A549 (cell line): ENCODE measurements around the gene CNTNAP2. TPM values are rescaled to one million over a fixed set of nuclear protein-coding genes. Genes with fewer than 3 reads are reported as not detected.

Experiments
- ATAC-seq, 2 experiments: fragments of 200-7000 bp in 1 of 2; fragments of >200 bp in 1 of 2; cut with Nextera tagmentation in 1 of 2; cut with Tn5 transposase in 1 of 2; 3 replicates each; pipeline versions ENCODE4 v1.8.0 to v1.9.1; 2018 to 2020; ENCODE audit warnings: mild to moderate bottlenecking in 1 of 2, moderate library complexity in 1 of 2
- CTCF ChIA-PET: fragments of 300-600 bp; sonication (Branson Sonifier 250); formaldehyde crosslinking; extraction: SDS; loops from one replicate; lab custom pipeline; 2021; ENCODE audit warnings: antibody characterized with exemption, inconsistent platforms; lab: Yijun Ruan, JAX
- POLR2A ChIA-PET: fragments of 350-600 bp; formaldehyde crosslinking; extraction: SDS; loops from one replicate; lab custom pipeline; 2021; ENCODE audit warnings: antibody characterized with exemption, inconsistent platforms; lab: Yijun Ruan, JAX
- DNase-seq, 2 experiments: peaks; one replicate each; pipeline versions ENCODE4 v3.0.0 to v3.0.0-alpha.2; 2011 to 2016; ENCODE audit warnings: low read depth in 1 of 2, low spot score in 1 of 2
- FAIRE-seq: peaks from 2 replicates; lab custom pipeline; 2011; peaks lifted over from hg19 to GRCh38; lab: Jason Lieb, UNC
- H3K27ac ChIP-seq, 2 experiments: fragments of >200 bp; sonication (Bioruptor Twin); formaldehyde crosslinking; 3 replicates each; pipeline ENCODE4 v1.5.1; 2016 to 2017
- H3K4me1 ChIP-seq: fragments of >200 bp; sonication (Bioruptor Twin); formaldehyde crosslinking; 3 replicates; pipeline ENCODE4 v1.6.1; 2016
- H3K4me2 ChIP-seq: fragments of >200 bp; sonication (Bioruptor Twin); formaldehyde crosslinking; 3 replicates; pipeline ENCODE4 v1.6.1; 2016
- H3K4me3 ChIP-seq: fragments of >200 bp; sonication (Bioruptor Twin); formaldehyde crosslinking; 3 replicates; pipeline ENCODE4 v1.5.1; 2016
- H3K9me3 ChIP-seq: fragments of >200 bp; sonication (Bioruptor Twin); formaldehyde crosslinking; 3 replicates; pipeline ENCODE4 v1.6.1; 2016
- BHLHE40 ChIP-seq: IDR thresholded peaks from 2 replicates; pipeline ENCODE4 v1.6.1; 2012; ENCODE audit warnings: low read depth, low read length, inconsistent platforms
- CBX2 ChIP-seq: fragments of 200-600 bp; sonication (generic); IDR thresholded peaks from 2 replicates; pipeline ENCODE4 v1.6.1; 2016; ENCODE audit warnings: low read depth, mild to moderate bottlenecking, borderline replicate concordance
- E2F6 ChIP-seq: IDR thresholded peaks from 2 replicates; pipeline ENCODE4 v1.6.1; 2012; ENCODE audit warnings: low read depth, borderline replicate concordance
- ELK1 ChIP-seq: fragments of 150-350 bp; IDR thresholded peaks from 2 replicates; pipeline ENCODE4 v1.6.1; 2014; ENCODE audit warnings: low read depth, mild to moderate bottlenecking, low read length
- FOSB ChIP-seq: fragments of 250-450 bp; sonication (Bioruptor Pico); IDR thresholded peaks from 2 replicates; pipeline ENCODE4 v1.5.0; 2020; ENCODE audit warnings: mild to moderate bottlenecking, moderate library complexity
- FOSL2 ChIP-seq, 2 experiments: fragments of 450-650 bp in 1 of 2; fragments of >200 bp in 1 of 2; sonication (Bioruptor Twin) in 1 of 2; formaldehyde crosslinking; IDR thresholded peaks; 2 replicates each; pipeline versions ENCODE4 v1.5.0 to v1.6.1; 2016 to 2020; ENCODE audit warnings: mild to moderate bottlenecking in 1 of 2, moderate library complexity in 1 of 2
- HDAC2 ChIP-seq: fragments of 200-600 bp; sonication (generic); IDR thresholded peaks from 2 replicates; pipeline ENCODE4 v1.6.1; 2016
- HOXB5 ChIP-seq: fragments of 250-450 bp; sonication (Bioruptor Pico); IDR thresholded peaks from 2 replicates; pipeline ENCODE4 v1.5.0; 2020; ENCODE audit warnings: mild to moderate bottlenecking, moderate library complexity
- KDM1A ChIP-seq: fragments of 200-600 bp; sonication (generic); IDR thresholded peaks from 2 replicates; pipeline ENCODE4 v1.6.1; 2016; ENCODE audit warnings: low read depth, mild to moderate bottlenecking
- MAX ChIP-seq: IDR thresholded peaks from 2 replicates; pipeline ENCODE4 v1.6.1; 2012
- MAZ ChIP-seq: fragments of 150-350 bp; IDR thresholded peaks from 2 replicates; pipeline ENCODE4 v1.6.1; 2014; ENCODE audit warnings: antibody characterized with exemption, low read depth, low read length, borderline replicate concordance
- NPAS2 ChIP-seq: fragments of 250-450 bp; sonication (Bioruptor Pico); IDR thresholded peaks from 2 replicates; pipeline ENCODE4 v1.8.0; 2022; ENCODE audit warnings: mild to moderate bottlenecking, moderate library complexity, borderline replicate concordance
- PBX3 ChIP-seq: IDR thresholded peaks from 2 replicates; pipeline ENCODE4 v1.6.1; 2012
- PHF8 ChIP-seq: fragments of 200-600 bp; sonication (generic); IDR thresholded peaks from 2 replicates; pipeline ENCODE4 v1.6.1; 2016; ENCODE audit warnings: low read depth, mild to moderate bottlenecking, antibody characterized with exemption, moderate library complexity, borderline replicate concordance
- RCOR1 ChIP-seq: fragments of 150-350 bp; IDR thresholded peaks from 2 replicates; pipeline ENCODE4 v1.6.1; 2014; ENCODE audit warnings: antibody characterized with exemption, low read length, low read depth
- REST ChIP-seq: fragments of 200-600 bp; sonication (generic); IDR thresholded peaks from 2 replicates; pipeline ENCODE4 v1.6.1; 2016; ENCODE audit warnings: antibody characterized with exemption, mild to moderate bottlenecking, moderate library complexity
- SMC3 ChIP-seq: fragments of >200 bp; sonication (Bioruptor Twin); formaldehyde crosslinking; IDR thresholded peaks from 3 replicates; pipeline ENCODE4 v1.6.1; 2018; ENCODE audit warnings: inconsistent platforms
- TFCP2L1 ChIP-seq: fragments of 250-450 bp; sonication (Bioruptor Pico); IDR thresholded peaks from 2 replicates; pipeline ENCODE4 v1.5.0; 2021; ENCODE audit warnings: mild to moderate bottlenecking
- ZFP36 ChIP-seq: fragments of 450-650 bp; IDR thresholded peaks from 2 replicates; pipeline ENCODE4 v1.6.1; 2014; ENCODE audit warnings: borderline replicate concordance; ENCODE audit not compliant: partially characterized antibody
- ZNF302 ChIP-seq: fragments of 250-450 bp; sonication (Bioruptor Pico); IDR thresholded peaks from 2 replicates; pipeline ENCODE4 v1.9.0; 2021; ENCODE audit warnings: inconsistent platforms, mild to moderate bottlenecking, moderate library complexity
- WGBS: methylation state at CpG from one replicate; pipeline ENCODE4 v1.1.6; 2017; ENCODE audit errors: missing lambda C conversion rate; 5-methylcytosine and 5-hydroxymethylcytosine counted together
- polyA plus RNA-seq, 4 experiments: library from polyadenylated mRNA; depleted of rRNA in 3 of 4; stranded (reverse); fragments of >200 nt; fragmentation: RNase III in 1 of 4; extraction: RNeasy Plus Mini Kit Qiagen cat#74134 plus additional on column Dnase treatment in 1 of 4; gene quantifications; 2 replicates in 3 of 4; 3 replicates in 1 of 4; pipeline ENCODE4 v1.2.3, GENCODE V29; 2011 to 2017

CNTNAP2 gene
- polyA plus RNA-seq, 2 of the 4 experiments (the other 2 are of a cell fraction), result 0.05 to 0.13 TPM

- DNase-seq, result no peak
- 18% methylated on average over 5 of the region's 5 CpGs for WGBS
- FAIRE-seq, result no peak
- no peak for ATAC-seq
- ChIA-PET POLR2A (no interaction called here), CTCF (no interaction called here)
- Histone ChIP-seq H3K27ac (no peak overlapping the region), H3K4me3 (no peak overlapping the region), H3K4me1 (no peaks in the 10 kb centered on the region), H3K9me3 (0 out of 3 replicates have a peak, but pooled peaks cover 4% of the 10 kb centered on the region), H3K4me2 (no peak overlapping the region)
- TF ChIP-seq TFCP2L1 (CRISPR knock-in tag) (no peak), CBX2 (no peak), RCOR1 (no peak), PHF8 (no peak)
These were observed 537.4 kb downstream of the CNTNAP2 start for GRCh38 chr7:146654048-146654447.

- ATAC-seq (no peak), FAIRE-seq (no peak), DNase-seq (no peak)
- H3K9me3 ChIP-seq, result no peaks in the 10 kb centered on the region
- POLR2A ChIA-PET, result no interaction called here
- H3K27ac ChIP-seq, result no peak overlapping the region
- H3K4me3 ChIP-seq, result no peak overlapping the region
- H3K4me2 ChIP-seq, result no peak overlapping the region
- TF ChIP-seq PBX3, result no peak
- TF ChIP-seq ZNF302 (CRISPR knock-in tag), result no peak
- TF ChIP-seq NPAS2 (CRISPR knock-in tag), result no peak
- TF ChIP-seq MAZ, result no peak
- TF ChIP-seq SMC3, result no peak
- TF ChIP-seq BHLHE40, result no peak
- CTCF ChIA-PET, result no interaction called here
- 13% methylated on average over 9 of the region's 9 CpGs for WGBS
- no peaks in the 10 kb centered on the region for H3K4me1 ChIP-seq
These were observed 539.6 kb downstream of the CNTNAP2 start for GRCh38 chr7:146655928-146656797.

GRCh38 chr7:146656988-146657387, 540.4 kb downstream of the CNTNAP2 start:
- FAIRE-seq (no peak), DNase-seq (no peak), ATAC-seq (no peak)
- POLR2A ChIA-PET, result no interaction called here
- CTCF ChIA-PET, result no interaction called here
- Histone ChIP-seq H3K27ac (no peak overlapping the region), H3K9me3 (no peaks in the 10 kb centered on the region), H3K4me3 (no peak overlapping the region), H3K4me2 (no peak overlapping the region), H3K4me1 (no peaks in the 10 kb centered on the region)
- TF ChIP-seq REST, result no peak
- TF ChIP-seq HOXB5, result no peak
- no peak for TF ChIP-seq ELK1
- no peak for TF ChIP-seq MAX
- no peak for TF ChIP-seq KDM1A
- no peak for TF ChIP-seq HDAC2
- TF ChIP-seq FOSL2 (IDR thresholded peaks at IDR 0.05), result no peak
- TF ChIP-seq FOSL2 (CRISPR knock-in tag; IDR thresholded peaks at IDR 0.05), result no peak
- no peak for TF ChIP-seq ZFP36
- no peak for TF ChIP-seq NPAS2 (CRISPR knock-in tag)
- no peak for TF ChIP-seq FOSB (CRISPR knock-in tag)
- TF ChIP-seq E2F6, result no peak
- 21% methylated on average over 1 of the region's 1 CpG for WGBS
